ENCODE measurements around the gene NECAB3.

The NECAB3 gene

DNA sequence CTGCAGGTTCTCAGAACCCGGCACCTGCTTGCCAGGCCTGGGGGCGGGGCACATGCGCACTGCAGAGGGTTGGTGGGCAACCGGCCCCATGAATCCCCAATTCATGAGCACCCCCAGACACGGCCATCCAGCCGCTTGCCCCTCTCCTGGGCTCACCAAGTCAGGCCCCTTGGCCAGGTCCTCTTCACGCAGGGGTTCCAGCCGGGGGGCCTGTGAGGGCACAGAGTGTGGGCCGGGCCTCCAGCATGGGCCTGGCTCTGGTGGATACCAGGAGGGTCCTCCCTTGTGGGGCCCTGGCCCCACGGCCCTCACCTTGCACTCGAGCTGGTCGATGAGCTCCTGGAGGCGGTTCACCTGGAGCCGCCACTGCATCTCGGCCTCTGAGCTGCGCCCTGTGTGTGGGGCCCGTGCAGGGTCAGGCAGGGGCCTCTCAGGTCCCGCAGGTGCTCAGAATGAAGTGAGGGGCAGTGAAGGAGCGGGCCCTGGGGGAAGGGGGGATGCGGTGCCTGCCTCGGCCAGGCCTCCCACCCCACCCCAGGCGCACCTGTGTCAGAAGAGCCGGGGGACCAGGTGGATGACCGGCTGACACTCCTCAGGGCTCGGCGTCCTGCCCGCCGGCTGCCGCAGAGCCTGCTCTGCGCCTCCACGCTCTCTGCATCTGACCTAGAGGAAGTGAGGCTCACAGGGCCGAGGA lies 14.7 kb downstream of the NECAB3 start:
- no peak for TF ChIP-seq EZH2phosphoT487 (conservative IDR thresholded peaks at IDR 0.05; ENCODE audit: low read length)
- TF ChIP-seq, protein P1, sequence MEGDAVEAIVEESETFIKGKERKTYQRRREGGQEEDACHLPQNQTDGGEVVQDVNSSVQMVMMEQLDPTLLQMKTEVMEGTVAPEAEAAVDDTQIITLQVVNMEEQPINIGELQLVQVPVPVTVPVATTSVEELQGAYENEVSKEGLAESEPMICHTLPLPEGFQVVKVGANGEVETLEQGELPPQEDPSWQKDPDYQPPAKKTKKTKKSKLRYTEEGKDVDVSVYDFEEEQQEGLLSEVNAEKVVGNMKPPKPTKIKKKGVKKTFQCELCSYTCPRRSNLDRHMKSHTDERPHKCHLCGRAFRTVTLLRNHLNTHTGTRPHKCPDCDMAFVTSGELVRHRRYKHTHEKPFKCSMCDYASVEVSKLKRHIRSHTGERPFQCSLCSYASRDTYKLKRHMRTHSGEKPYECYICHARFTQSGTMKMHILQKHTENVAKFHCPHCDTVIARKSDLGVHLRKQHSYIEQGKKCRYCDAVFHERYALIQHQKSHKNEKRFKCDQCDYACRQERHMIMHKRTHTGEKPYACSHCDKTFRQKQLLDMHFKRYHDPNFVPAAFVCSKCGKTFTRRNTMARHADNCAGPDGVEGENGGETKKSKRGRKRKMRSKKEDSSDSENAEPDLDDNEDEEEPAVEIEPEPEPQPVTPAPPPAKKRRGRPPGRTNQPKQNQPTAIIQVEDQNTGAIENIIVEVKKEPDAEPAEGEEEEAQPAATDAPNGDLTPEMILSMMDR (IDR thresholded peaks at IDR 0.05; ENCODE audit: insufficient read depth, low read length, poor library complexity, severe bottlenecking), result no peak
- Histone ChIP-seq H3K4me3 (ENCODE audit: insufficient read depth, low read length, poor library complexity, severe bottlenecking) (no peak overlapping the region), H3K27me3 (ENCODE audit: low read length) (no peaks in the 10 kb centered on the region), H3K9me2 (replicated peaks; ENCODE audit: insufficient read depth, low read length) (no peaks in the 10 kb centered on the region), H3K79me2 (ENCODE audit: insufficient read depth, low read length) (peaks cover 8% of the 10 kb centered on the region; the same call in 1 of the 2 replicates), H3K9ac (ENCODE audit: low read length) (no peak overlapping the region), H3F3A (ENCODE audit: insufficient read depth) (no peaks in the 10 kb centered on the region), H3K9me3 (ENCODE audit: insufficient read depth, low read length) (no peaks in the 10 kb centered on the region), H3K36me3 (ENCODE audit: low read length) (no peaks in the 10 kb centered on the region), H3K4me2 (ENCODE audit: low read depth, low read length, poor library complexity, severe bottlenecking) (no peak overlapping the region), H4K20me1 (ENCODE audit: low read depth, low read length) (no peaks in the 10 kb centered on the region), H3K27ac (ENCODE audit: low read depth, low read length) (no peak overlapping the region), H2AFZ (ENCODE audit: low read depth, low read length, severe bottlenecking) (no peak overlapping the region)

DNA sequence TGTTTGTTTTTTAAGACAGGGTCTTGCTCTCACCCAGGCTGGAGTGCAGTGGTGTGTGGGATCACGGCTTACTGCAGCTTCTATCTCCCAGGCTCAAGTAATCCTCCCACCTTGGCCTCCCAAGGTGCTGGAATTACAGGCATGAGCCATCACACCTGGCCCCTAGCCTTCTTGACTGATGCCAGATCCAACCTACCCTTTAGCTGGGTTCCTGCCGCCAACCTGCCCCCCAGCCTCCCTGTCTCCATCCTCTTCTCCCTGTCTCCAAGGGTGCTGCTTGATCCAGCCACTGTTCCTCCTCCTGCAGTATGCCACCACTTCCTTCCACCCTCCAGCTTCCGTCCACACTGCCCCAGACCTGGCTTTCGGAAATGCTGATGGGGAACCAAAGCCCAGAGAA lies 15.3 kb downstream of the NECAB3 start:
- no peaks in the 10 kb centered on the region for H3K36me3 ChIP-seq (ENCODE audit: low read length)
- H3K27me3 ChIP-seq (ENCODE audit: low read length), result no peaks in the 10 kb centered on the region
- no peak overlapping the region for H3K27ac ChIP-seq (ENCODE audit: low read depth, low read length)
- peaks cover 8% of the 10 kb centered on the region; the same call in 1 of the 2 replicates for H3K79me2 ChIP-seq (ENCODE audit: insufficient read depth, low read length)
- H3K4me2 ChIP-seq (ENCODE audit: low read depth, low read length, poor library complexity, severe bottlenecking), result no peak overlapping the region
- TF ChIP-seq EZH2phosphoT487 (conservative IDR thresholded peaks at IDR 0.05; ENCODE audit: low read length), result no peak
- TF ChIP-seq, protein P1 (IDR thresholded peaks at IDR 0.05; ENCODE audit: insufficient read depth, low read length, poor library complexity, severe bottlenecking), result no peak
- no peak overlapping the region for H3K9ac ChIP-seq (ENCODE audit: low read length)
- no peaks in the 10 kb centered on the region for H3K9me2 ChIP-seq (replicated peaks; ENCODE audit: insufficient read depth, low read length)
- H3F3A ChIP-seq (ENCODE audit: insufficient read depth), result no peaks in the 10 kb centered on the region
- H4K20me1 ChIP-seq (ENCODE audit: low read depth, low read length), result no peaks in the 10 kb centered on the region
- no peak overlapping the region for H2AFZ ChIP-seq (ENCODE audit: low read depth, low read length, severe bottlenecking)
- H3K4me3 ChIP-seq (ENCODE audit: insufficient read depth, low read length, poor library complexity, severe bottlenecking), result no peak overlapping the region
- no peaks in the 10 kb centered on the region for H3K9me3 ChIP-seq (ENCODE audit: insufficient read depth, low read length)

DNA sequence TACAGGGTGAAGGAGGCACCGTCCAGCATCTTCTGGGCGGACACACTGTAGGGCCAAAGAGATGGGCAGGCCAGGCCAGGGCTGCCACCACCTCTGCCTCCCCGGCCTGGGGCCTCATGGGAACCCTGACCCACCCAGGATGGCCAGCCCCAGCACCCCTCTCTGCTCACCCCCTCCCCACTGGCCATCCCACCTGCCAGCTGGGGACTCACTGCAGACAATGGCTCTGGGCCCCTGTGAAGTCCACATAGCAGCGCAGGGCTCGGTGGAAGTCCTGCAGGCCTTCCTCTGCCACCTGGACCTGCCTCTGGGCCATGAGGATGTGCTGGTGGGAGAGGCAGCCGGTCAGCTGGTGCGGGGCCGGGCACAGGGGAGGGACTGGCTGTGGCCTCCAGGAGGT lies 15.7 kb downstream of the NECAB3 start:
- Histone ChIP-seq H3K36me3 (ENCODE audit: low read length) (no peaks in the 10 kb centered on the region), H3K4me3 (ENCODE audit: insufficient read depth, low read length, poor library complexity, severe bottlenecking) (no peak overlapping the region), H3K9ac (ENCODE audit: low read length) (no peak overlapping the region), H3K27ac (ENCODE audit: low read depth, low read length) (no peak overlapping the region), H3K9me2 (replicated peaks; ENCODE audit: insufficient read depth, low read length) (no peaks in the 10 kb centered on the region), H3K9me3 (ENCODE audit: insufficient read depth, low read length) (no peaks in the 10 kb centered on the region), H3K27me3 (ENCODE audit: low read length) (no peaks in the 10 kb centered on the region), H2AFZ (ENCODE audit: low read depth, low read length, severe bottlenecking) (no peak overlapping the region), H3F3A (ENCODE audit: insufficient read depth) (no peaks in the 10 kb centered on the region), H3K4me2 (ENCODE audit: low read depth, low read length, poor library complexity, severe bottlenecking) (no peak overlapping the region), H4K20me1 (ENCODE audit: low read depth, low read length) (no peaks in the 10 kb centered on the region), H3K79me2 (ENCODE audit: insufficient read depth, low read length) (peaks cover 8% of the 10 kb centered on the region; the same call in 1 of the 2 replicates)
- no peak for TF ChIP-seq EZH2phosphoT487 (conservative IDR thresholded peaks at IDR 0.05; ENCODE audit: low read length)
- TF ChIP-seq, protein P1 (IDR thresholded peaks at IDR 0.05; ENCODE audit: insufficient read depth, low read length, poor library complexity, severe bottlenecking), result no peak
